Thyroid gland (tissue), 4 donors: Measurements from ENCODE around the gene FAM114A2. TPM values are rescaled to one million over a fixed set of nuclear protein-coding genes. Genes with fewer than 3 reads are reported as not detected.
"Not testable (repeated sequence)": the region's sequence is repeated elsewhere in the genome, so short reads cannot be mapped to it uniquely, and the experiment has no call there.

ENCODE experiments used
- DNase-seq, 2 donors: peaks; one replicate each; pipeline ENCODE4 v3.0.0-alpha.2; 2019
- H3K27ac ChIP-seq, 3 donors: fragments of 200-600 bp; sonication (generic); 1 replicate in 2 of 3; 2 replicates in 1 of 3; pipeline ENCODE4 v1.5.1; 2016 to 2019; ENCODE audit warnings: mild to moderate bottlenecking in 1 of 3, moderate library complexity in 1 of 3
- H3K27me3 ChIP-seq: fragments of 200-600 bp; sonication (generic); one replicate; pipeline ENCODE4 v1.5.1; 2019
- H3K36me3 ChIP-seq, 2 donors: fragments of 200-600 bp; sonication (generic); one replicate each; pipeline ENCODE4 v1.5.1; 2016 to 2019
- H3K4me1 ChIP-seq, 2 donors: fragments of 200-600 bp; sonication (generic); one replicate each; pipeline ENCODE4 v1.5.1; 2017 to 2019
- H3K4me3 ChIP-seq, 3 donors: fragments of 200-600 bp; sonication (generic); replicated peaks in 1 of 3; 1 replicate in 2 of 3; 2 replicates in 1 of 3; pipeline ENCODE4 v1.5.1; 2016; ENCODE audit warnings: mild to moderate bottlenecking in 1 of 3
- H3K9me3 ChIP-seq: fragments of 200-600 bp; sonication (generic); one replicate; pipeline ENCODE4 v1.5.1; 2017
- POLR2A ChIP-seq, 2 donors: fragments of 450-650 bp; IDR thresholded peaks; one replicate each; pipeline ENCODE4 v1.6.1; 2017; ENCODE audit warnings: antibody characterized with exemption in 2 of 2, mild to moderate bottlenecking in 2 of 2, moderate library complexity in 1 of 2
- WGBS, 2 donors: methylation state at CpG; one replicate each; pipeline ENCODE4 v1.1.5; 2017; 5-methylcytosine and 5-hydroxymethylcytosine counted together
- intact Hi-C: fragments of 100-400 bp; cut with DNase I; formaldehyde crosslinking; loops from one replicate; pipeline ENCODE4 v1.15.1; 2023
- total RNA-seq, 4 donors: library from RNA; depleted of rRNA; stranded (reverse); fragments of >200 nt; gene quantifications; one replicate each; pipeline ENCODE4 v1.2.3, GENCODE V29; 2016
- TF ChIP-seq, protein P1 (sequence below), 6 experiments: fragments of 200-600 bp in 3 of 6; fragments of 450-650 bp in 3 of 6; sonication (generic) in 3 of 6; IDR thresholded peaks; one replicate each; pipeline ENCODE4 v1.5.1; 2016 to 2019; ENCODE audit warnings: antibody characterized with exemption in 6 of 6, mild to moderate bottlenecking in 2 of 6, inconsistent platforms in 1 of 6, moderate library complexity in 1 of 6

FAM114A2 gene
- total RNA-seq, 4 donors from 2014 or later = 21.1 to 28.9 (median 23.3) TPM

- no peak for TF ChIP-seq POLR2A (IDR thresholded peaks at IDR 0.05)
- TF ChIP-seq, protein P1, sequence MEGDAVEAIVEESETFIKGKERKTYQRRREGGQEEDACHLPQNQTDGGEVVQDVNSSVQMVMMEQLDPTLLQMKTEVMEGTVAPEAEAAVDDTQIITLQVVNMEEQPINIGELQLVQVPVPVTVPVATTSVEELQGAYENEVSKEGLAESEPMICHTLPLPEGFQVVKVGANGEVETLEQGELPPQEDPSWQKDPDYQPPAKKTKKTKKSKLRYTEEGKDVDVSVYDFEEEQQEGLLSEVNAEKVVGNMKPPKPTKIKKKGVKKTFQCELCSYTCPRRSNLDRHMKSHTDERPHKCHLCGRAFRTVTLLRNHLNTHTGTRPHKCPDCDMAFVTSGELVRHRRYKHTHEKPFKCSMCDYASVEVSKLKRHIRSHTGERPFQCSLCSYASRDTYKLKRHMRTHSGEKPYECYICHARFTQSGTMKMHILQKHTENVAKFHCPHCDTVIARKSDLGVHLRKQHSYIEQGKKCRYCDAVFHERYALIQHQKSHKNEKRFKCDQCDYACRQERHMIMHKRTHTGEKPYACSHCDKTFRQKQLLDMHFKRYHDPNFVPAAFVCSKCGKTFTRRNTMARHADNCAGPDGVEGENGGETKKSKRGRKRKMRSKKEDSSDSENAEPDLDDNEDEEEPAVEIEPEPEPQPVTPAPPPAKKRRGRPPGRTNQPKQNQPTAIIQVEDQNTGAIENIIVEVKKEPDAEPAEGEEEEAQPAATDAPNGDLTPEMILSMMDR (IDR thresholded peaks at IDR 0.05) = peak; percentile 69 to 97 (median 94)
- H3K27me3 ChIP-seq = no peaks in the 10 kb centered on the region
- WGBS, 2 donors = 37 to 40% methylated on average over 18 of the region's 18 CpGs
- peak; percentile 80 to 88 for DNase-seq
- no peak overlapping the region for H3K4me3 ChIP-seq
- intact Hi-C loops = loop anchor here (5.0 kb wide), 1 partner anchor 330 kb away; no protein-coding TSS in a partner anchor
- no peak overlapping the region for H3K27ac ChIP-seq
- no peaks in the 10 kb centered on the region for H3K36me3 ChIP-seq
- H3K4me1 ChIP-seq = peaks cover 12 to 21% of the 10 kb centered on the region in 2 donors
- no peaks in the 10 kb centered on the region for H3K9me3 ChIP-seq
Measured at GRCh38 chr5:154072414-154073171, 33.9 kb upstream of the FAM114A2 start.

DNA sequence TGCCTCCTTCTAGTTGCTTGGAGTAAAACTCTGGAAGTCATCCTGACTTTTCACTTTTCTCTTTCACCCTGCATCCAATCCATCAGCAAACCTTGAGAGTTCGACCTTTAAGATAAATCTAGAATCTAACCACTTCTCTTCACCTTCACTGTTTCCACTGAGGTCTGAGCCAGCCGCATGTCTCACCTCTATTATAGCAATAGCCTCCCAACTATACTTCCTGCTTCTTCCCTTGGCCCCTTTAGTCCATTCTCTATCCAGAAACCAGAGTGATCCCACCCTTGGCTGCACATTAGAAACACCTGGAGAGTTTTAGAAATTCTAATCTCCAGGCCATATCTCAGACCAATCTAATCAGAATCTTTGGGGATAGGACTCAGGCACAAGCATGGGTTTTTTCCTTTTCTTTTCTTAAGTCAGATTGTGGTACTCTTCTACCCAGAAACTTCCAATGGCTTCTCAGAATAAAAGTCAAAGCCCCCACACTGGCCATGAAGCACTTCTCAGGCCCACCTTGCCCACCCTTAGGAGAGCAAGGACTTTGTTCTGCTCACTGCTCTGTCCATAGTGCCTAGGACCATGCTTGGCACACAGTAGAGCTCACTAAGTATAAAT is 33.2 kb upstream of the FAM114A2 start:
- Histone ChIP-seq H3K36me3 (no peaks in the 10 kb centered on the region), H3K4me3 (no peak overlapping the region), H3K27me3 (no peaks in the 10 kb centered on the region), H3K27ac (no peak overlapping the region), H3K9me3 (no peaks in the 10 kb centered on the region), H3K4me1 (peaks cover 12 to 14% of the 10 kb centered on the region in 2 donors)
- 68 to 72% methylated on average over 2 of the region's 2 CpGs for WGBS, 2 donors
- TF ChIP-seq, protein P1 (IDR thresholded peaks at IDR 0.05) = no peak
- TF ChIP-seq POLR2A (IDR thresholded peaks at IDR 0.05) = no peak
- intact Hi-C loops = loop anchor here (5.0 kb wide), 1 partner anchor 330 kb away; no protein-coding TSS in a partner anchor
- DNase-seq = no peak

DNA sequence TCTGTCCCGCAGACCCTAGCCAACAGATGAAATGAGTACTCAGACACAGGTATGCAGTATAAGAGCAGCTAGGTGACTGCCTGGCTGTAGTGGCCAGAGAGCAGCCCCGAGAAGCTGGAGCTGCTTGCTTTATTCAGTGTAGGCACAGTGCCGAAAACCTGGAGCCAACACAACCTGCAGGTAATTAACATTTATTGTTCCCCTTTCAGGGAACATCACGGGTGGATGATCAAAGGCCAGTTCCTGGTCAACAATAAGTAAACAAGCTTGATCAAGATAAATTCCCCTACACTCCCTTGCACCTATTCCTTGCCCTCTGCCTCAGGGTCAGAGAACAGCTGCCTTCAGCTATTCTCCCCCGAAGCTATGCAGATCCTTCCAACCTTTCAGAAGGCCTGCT is 31.1 kb upstream of the FAM114A2 start:
- 90 to 96% methylated on average over 5 of the region's 5 CpGs for WGBS, 2 donors
- not testable (repeated sequence) for H3K27me3 ChIP-seq, H3K36me3 ChIP-seq, H3K4me1 ChIP-seq, H3K9me3 ChIP-seq, H3K4me3 ChIP-seq, H3K27ac ChIP-seq, DNase-seq
- intact Hi-C loops = loop anchor here (5.0 kb wide), 1 partner anchor 332 kb away; no protein-coding TSS in a partner anchor

DNA sequence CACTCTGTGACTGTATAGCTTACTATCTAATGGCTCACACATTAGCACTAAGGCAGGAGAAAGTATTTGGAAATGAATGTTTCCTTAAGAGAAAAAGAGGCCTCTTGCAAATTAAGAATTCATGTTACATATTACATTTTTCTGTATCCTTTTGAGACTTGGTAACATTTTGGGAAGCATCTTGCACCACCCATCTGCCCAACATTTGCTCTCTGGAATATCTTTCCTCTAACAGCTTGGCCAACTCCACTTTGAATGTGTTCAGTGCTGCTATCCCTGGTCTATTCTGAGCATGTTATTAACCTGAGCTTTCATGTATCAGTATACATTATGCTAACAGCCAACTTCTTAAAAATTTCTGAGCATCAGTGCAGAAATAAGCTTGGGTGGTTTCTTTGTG is 27.3 kb upstream of the FAM114A2 start:
- intact Hi-C loops = no loop called here
- H3K36me3 ChIP-seq = no peaks in the 10 kb centered on the region

GRCh38 chr5:154063372-154063771 is 24.7 kb upstream of the FAM114A2 start:
- no peaks in the 10 kb centered on the region for H3K27me3 ChIP-seq
- no peak overlapping the region for H3K27ac ChIP-seq
- no peaks in the 10 kb centered on the region for H3K9me3 ChIP-seq
- H3K4me3 ChIP-seq = no peak overlapping the region
- intact Hi-C loops = no loop called here
- DNase-seq = no peak
- TF ChIP-seq POLR2A (IDR thresholded peaks at IDR 0.05) = no peak
- TF ChIP-seq, protein P1 (IDR thresholded peaks at IDR 0.05) = no peak
- H3K36me3 ChIP-seq = no peaks in the 10 kb centered on the region
- no peaks in the 10 kb centered on the region for H3K4me1 ChIP-seq

More for the DNA sequence above, 27.3 kb upstream of the FAM114A2 start:
- no peak for DNase-seq
- H3K4me3 ChIP-seq = no peak overlapping the region
- H3K27me3 ChIP-seq = no peaks in the 10 kb centered on the region
- TF ChIP-seq POLR2A (IDR thresholded peaks at IDR 0.05) = no peak
- TF ChIP-seq, protein P1 (IDR thresholded peaks at IDR 0.05) = no peak
- no peak overlapping the region for H3K27ac ChIP-seq
- no peaks in the 10 kb centered on the region for H3K9me3 ChIP-seq
- H3K4me1 ChIP-seq = no peaks in the 10 kb centered on the region
